Measurements from ENCODE around the gene MITF.

Gene MITF

GRCh38 chr3:69725994-69726571 is 13.2 kb upstream of the MITF start:
- TF ChIP-seq CTCF (IDR thresholded peaks at IDR 0.05) (no peak), ZFX (IDR thresholded peaks at IDR 0.05; ENCODE audit: borderline replicate concordance) (no peak)
- no peak overlapping the region for H3K27ac ChIP-seq

GRCh38 chr3:69729147-69729919 is 9.9 kb upstream of the MITF start:
- no peak overlapping the region for H3K27ac ChIP-seq
- no peak for TF ChIP-seq ZFX (IDR thresholded peaks at IDR 0.05; ENCODE audit: borderline replicate concordance)
- no peak for TF ChIP-seq CTCF (IDR thresholded peaks at IDR 0.05)

- no peak overlapping the region for H3K27ac ChIP-seq
- TF ChIP-seq CTCF (IDR thresholded peaks at IDR 0.05): no peak
- TF ChIP-seq ZFX (IDR thresholded peaks at IDR 0.05; ENCODE audit: borderline replicate concordance): no peak
Measured at GRCh38 chr3:69731080-69731479, 8.2 kb upstream of the MITF start.

GRCh38 chr3:69735893-69736292 is 3.4 kb upstream of the MITF start:
- no peak overlapping the region for H3K27ac ChIP-seq
- TF ChIP-seq CTCF (IDR thresholded peaks at IDR 0.05) (no peak), ZFX (IDR thresholded peaks at IDR 0.05; ENCODE audit: borderline replicate concordance) (no peak)

- H3K27ac ChIP-seq: no peak overlapping the region
- TF ChIP-seq CTCF (IDR thresholded peaks at IDR 0.05) (no peak), ZFX (IDR thresholded peaks at IDR 0.05; ENCODE audit: borderline replicate concordance) (no peak)
Measured at GRCh38 chr3:69737392-69737791, 1.9 kb upstream of the MITF start.

- TF ChIP-seq ZFX (IDR thresholded peaks at IDR 0.05; ENCODE audit: borderline replicate concordance): no peak
- no peak; the same call in 1 of the 2 replicates for TF ChIP-seq CTCF (IDR thresholded peaks at IDR 0.05)
- peak overlapping the region; percentile 52 for H3K27ac ChIP-seq
Measured at GRCh38 chr3:69738315-69738714, 949 bp upstream of the MITF start.

GRCh38 chr3:69738859-69739203 is 433 bp upstream of the MITF start:
- peak overlapping the region; percentile 52 for H3K27ac ChIP-seq
- no peak for TF ChIP-seq ZFX (IDR thresholded peaks at IDR 0.05; ENCODE audit: borderline replicate concordance)
- no peak for TF ChIP-seq CTCF (IDR thresholded peaks at IDR 0.05)
